ENCODE measurements around the gene SYVN1.
A peak's percentile ranks its signal among the peaks of the same experiment; 100 is the strongest.
"Not testable (repeated sequence)": the region's sequence is repeated elsewhere in the genome, so short reads cannot be mapped to it uniquely, and the experiment has no call there.

Gene SYVN1
- 47.6 to 59.8 (median 47.7) reads per million in 3 experiments for total RNA-seq

DNA sequence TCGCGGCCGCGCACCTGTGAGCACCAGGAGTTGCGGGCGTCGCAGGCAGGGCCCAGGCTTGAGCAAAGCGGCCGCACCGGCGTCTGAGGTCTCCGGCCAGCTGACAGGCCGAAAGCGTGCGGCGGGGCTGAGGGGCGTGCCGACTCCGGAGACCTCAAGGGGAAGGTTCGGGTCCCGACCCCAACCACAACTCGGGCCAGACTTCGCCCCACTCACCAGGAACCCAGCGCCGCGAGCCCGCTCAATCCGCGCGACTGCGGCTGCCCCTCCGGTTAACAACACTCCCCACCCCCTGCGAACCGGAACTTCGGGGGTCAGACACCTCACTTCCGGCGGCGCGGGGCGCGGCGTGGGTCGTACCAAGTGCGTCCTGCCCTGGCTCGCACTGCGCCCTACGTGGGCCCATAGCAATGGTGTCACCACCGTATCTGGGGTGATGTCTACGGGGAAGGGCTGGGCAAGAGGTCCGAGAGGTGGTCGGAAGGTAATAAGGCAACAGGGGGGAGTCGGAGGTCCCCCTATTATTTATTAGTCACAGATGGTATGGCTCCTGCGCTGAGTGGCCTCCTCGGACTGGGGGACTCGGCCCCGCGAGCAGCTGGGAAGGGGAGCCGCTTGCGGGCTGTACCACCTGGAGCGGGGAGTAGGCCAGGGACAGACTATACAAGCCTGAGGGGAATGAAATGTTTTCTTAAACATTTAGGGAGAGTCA is at the start of gene SYVN1:
Gene SYVN1, minus strand, starts transcription at position 280 of the 712 bp plus-strand sequence. CDS start 918 bp downstream, outside the sequence.
- peak; percentile 92 for DNase-seq

DNA sequence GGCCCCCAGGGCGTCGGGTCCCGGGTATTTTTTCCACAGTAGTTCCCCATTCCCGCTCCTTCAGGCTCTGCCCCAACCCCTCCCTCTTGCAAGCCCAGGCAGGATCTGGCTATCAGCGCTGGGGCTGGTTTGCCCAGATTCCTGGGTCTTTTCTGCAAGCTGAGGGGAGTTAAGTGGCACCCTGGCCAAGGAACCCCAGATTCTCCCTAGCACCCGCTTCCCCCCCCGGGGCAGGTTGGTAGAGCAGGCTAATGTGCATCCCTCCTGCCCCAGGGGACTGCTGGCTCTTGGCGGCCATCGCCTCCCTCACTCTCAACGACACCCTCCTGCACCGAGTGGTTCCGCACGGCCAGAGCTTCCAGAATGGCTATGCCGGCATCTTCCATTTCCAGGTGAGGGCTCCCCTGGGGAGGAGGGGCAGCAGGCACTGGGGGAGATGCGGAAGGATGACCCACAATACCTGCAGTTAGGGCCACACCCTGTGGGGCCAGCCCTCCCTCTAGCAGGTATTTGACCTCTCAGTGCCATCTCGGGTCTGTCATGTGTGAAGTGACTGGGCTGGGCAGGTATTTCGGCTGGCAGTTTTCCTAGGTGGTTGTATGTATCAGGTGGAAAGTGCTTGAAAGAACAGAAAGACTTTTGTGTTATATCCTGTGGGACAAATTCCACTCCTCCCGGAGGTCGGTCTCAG is 49.0 kb upstream of the SYVN1 start:
- no peak for DNase-seq

DNA sequence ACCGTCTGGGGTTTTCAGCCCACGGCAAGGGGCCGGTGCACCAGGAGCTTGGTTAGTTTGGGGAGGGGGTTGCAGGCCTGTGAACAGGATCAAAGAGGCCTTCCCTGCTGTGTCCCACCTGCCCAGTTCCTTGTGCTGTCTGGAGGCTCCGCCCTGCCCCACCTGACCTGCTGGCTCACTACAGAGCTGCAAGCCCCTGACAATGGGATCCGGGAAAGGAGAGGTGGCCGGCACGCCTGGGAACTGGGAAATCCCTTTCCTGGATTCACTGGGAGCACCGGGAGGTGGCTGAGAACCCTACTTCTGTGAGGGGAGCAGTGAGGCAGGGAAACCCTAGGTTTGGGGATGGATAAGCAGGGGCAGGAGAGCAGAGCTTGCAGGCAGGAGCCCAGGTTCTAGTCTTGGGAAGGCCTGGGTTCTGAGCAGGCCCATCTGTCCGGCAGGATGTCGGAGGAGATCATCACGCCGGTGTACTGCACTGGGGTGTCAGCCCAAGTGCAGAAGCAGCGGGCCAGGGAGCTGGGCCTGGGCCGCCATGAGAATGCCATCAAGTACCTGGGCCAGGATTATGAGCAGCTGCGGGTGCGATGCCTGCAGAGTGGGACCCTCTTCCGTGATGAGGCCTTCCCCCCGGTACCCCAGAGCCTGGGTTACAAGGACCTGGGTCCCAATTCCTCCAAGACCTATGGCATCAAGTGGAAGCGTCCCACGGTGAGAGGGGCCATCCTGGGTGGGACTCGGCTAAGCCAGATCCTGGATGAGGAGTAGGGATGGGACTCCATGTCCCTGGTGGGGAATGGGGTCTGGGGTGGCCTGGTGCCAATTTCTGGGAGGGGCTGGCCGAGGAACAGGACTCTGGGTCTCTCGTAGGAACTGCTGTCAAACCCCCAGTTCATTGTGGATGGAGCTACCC is 48.2 kb upstream of the SYVN1 start:
- peak; percentile 6 for DNase-seq

DNA sequence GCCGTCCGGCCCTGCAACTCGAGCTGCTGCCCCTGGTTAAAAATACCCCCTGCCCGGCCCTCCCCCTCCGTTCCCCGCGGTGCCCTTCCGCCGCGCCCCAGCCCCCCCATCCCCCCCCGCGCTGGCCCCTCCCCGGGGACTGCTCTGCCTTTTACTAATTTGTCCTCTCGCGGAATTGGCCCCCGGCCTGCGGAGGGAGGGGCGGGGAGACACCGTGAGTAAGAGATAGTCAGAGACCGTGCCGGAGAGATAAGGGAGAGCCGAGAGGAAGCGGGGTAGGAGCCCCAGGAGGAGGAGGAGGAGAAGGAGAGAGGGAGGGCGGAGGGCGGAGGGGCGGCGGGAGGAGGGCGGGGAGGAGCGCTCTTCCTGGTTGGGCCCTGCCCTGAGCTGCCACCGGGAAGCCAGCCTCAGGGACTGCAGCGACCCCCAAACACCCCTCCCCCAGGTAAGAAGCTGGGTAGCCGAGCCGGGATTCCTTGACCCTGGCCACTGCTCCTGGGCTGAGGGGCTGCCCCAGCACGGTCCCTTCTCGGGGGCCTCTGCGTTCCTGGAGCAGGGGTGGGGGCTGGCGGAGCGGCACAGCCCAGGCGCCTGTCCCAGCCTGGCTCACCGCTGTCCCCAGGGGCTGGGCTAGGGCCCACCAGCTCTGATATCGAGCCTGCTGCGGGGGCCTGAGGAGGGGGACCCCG is 47.4 kb upstream of the SYVN1 start, which contains the start of gene CAPN1:
Gene CAPN1, plus strand, starts transcription at position 360 of the 689 bp plus-strand sequence. CDS start 774 bp downstream, outside the sequence.
- DNase-seq: peak; percentile 62

DNA sequence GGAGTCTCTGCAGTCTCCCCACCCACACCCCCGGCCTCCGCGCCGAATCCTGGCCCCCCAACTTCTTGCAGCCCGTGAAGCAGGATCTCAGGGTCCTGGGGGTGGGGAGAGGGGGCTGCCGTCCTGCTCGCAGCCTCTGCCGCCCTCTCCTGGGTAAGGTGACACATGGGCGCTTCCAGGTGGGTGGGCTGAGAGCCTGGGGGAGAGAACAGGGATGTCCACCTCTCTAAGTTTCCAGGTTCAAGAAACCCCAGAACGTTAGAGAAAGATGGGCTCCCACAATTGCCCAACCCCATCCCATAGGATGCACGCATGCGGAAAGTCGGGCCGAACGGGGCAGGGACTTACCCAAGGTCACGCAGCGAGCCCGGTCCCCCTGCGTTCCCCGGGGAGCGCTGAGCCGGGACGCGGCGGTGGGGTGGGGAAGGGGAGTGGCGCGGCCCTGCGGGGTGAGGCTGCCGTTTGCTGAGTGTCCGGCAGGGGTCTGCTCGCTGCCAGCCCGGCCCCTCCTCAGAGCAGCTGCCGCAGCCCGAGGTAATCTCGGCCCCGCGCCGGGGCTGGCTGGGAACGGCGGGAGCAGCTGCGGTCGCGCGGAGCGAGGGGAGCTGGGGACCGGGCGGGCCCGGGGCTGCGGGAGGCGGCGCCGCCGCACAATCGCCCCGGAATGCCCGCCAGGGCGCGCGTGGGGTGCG is 46.7 kb upstream of the SYVN1 start:
- peak; percentile 47 for DNase-seq

DNA sequence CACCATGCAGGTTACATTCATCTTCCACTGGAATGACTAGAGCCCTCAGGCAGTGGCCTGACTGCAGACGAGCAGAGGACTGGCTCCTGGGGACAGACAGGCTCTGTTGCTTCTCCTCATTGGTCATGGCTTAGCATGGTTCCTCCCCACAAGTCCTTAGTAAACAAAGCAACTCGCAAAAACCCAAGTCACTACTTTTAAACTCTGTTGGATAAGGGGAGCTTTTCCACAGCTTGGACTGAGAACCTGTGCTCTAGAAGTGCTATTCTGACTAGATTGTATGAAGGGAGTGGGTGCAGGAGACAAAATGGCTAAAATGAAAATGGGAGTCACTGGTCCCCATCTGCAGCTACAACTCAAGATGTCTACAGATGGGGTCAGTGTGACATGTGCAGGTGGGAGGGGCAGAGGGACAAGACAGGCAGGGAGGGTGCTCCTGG is 40.3 kb upstream of the SYVN1 start:
- DNase-seq: not testable (repeated sequence)

DNA sequence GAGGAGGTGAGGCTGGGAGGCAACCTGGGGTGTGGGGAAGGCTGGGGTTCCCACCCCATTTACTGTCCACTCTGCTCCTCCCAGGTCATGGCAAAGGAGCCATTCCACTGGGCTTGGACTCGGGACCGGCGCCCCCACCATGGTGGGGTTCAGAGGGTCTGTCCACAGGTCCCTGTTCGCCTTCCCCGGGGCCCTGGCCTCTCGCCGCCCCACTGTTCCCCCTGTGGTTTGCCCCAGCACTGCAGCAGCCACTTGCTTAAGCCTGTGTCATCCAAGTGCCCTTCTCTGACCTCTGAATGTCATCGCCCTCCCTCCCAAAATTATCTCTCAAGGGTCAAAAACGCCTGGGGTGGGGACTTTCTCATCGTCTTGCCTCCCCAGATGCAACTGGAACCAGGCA is 38.3 kb upstream of the SYVN1 start:
- DNase-seq: no peak

DNA sequence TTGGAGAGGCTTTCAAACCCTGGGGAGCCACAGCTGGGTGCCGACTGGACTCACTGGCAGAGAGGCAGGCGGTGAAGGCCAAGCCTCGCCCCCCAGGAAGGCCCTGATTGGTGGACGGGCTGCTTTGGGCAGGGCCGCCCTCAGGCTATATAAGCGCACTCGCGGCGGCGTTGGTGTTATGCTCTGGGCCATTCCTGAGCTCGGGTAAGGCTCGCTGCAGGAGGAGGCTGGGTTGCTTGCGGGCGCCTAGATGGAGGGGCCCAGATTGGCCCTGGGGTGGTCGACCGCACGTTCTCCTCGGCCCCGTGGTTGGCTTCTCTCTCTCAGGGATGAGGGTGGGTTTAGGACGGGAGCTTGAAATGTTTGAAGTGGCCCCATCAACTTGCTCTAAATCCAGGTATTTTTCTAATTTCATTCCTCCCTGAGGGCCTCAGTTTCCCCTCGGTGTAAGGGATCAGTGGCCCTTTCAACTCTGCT is 35.8 kb upstream of the SYVN1 start, which contains the start of gene SPDYC:
Gene SPDYC, plus strand, starts transcription at position 176 of the 477 bp plus-strand sequence. CDS start 1,125 bp downstream, outside the sequence.
- DNase-seq: no peak

DNA sequence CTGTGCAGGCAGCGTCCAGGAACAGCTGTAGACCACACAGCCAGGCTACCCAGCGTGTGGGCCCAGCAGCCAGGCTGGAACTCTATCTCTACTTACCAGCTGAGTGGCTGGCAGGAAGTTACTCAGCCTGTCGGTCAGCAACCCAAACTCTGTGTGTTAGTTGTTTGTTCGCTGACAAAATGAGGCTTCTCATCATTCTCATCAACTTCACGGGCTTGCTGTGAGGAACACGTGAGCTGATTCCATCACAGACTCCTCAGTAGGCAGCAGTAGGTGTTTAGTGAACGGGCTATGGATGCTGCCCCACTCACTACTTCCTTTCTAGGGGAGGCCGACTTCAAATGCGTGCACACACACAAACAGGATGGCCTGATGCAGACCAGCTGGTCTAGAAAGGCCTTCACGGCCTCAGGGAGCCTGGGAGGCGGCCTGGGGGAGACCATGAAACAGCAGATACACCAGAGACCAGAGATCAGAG is 34.9 kb upstream of the SYVN1 start:
- DNase-seq: no peak

DNA sequence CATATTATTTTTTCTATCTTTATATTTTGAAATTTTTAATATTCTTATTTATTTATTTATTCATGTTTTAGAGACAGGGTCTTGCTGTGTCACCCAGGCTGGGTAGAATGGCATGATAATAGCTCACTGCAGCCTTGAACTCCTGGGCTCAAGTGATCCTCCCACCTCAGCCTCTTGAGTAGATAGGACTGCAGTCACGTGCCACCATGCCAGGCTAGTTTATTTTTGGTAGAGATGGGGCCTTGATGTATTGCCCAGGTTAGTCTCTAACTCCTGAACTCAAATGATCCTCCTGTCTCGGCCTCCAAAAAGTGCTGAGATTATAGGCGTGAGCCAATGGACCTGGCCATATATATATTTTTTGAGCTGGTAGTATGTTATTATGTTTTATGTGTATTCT is 33.3 kb upstream of the SYVN1 start:
- DNase-seq: no peak

DNA sequence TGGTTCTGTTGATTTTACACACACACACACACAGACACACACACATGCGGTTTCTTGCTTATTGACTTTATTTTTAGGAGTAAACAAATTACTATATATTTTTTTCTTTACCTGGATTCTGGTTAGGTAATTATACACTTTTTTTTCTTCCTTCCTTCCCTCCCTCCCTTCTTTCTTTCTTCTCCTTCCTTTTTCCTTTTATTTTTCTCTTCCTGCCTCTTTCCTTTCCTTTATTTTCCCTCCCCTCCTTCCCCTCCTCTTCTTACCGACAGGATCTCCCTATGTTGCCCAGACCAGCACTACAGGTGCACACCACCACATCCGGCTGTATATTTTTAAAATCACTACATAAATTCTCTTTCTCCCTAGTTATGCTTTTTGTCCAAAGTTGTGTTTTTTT is 32.6 kb upstream of the SYVN1 start:
- no peak for DNase-seq

DNA sequence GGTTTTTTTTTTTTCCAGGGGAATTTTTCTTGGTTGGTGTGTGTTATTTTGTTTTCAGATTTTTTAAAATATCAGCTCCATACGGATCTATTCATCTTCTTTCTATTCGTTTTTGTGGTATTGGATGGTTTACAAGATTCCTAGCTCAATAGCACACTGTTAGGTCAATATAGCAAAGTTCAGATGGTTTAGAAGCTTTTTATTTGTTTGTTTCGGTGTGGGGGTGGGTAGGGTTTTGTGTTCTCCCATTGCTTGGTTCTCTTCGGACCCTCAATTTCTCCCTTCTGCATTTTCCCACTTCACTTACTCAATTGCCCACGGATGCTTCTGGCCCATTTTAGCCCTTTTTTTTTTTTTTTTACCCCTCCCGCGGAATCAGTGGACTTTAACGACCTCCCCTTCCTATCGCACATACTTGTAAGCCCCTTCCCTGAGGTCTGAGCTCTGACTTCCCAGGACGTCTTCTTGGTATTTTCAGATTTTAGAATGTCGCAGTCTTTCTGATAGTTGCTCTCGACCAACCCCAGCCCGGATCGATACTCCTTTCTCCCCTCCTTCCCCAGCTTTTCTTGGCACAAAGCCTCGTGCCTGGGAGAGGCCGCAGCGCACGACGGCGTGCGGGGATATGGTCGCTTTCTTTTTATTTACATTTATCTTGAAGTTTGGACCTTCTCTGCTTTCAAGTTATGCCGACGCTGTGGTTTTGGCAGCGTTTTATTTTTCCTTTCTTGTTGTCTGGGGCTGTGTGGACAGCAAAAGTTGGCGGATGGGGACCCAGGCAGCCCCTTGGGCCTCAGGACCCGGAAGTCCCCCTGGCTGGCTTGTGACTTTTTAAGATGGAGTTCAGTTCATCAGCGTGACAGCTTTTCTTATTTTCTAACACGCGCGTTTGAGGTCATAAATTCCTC is 31.3 kb upstream of the SYVN1 start:
- DNase-seq: no peak

DNA sequence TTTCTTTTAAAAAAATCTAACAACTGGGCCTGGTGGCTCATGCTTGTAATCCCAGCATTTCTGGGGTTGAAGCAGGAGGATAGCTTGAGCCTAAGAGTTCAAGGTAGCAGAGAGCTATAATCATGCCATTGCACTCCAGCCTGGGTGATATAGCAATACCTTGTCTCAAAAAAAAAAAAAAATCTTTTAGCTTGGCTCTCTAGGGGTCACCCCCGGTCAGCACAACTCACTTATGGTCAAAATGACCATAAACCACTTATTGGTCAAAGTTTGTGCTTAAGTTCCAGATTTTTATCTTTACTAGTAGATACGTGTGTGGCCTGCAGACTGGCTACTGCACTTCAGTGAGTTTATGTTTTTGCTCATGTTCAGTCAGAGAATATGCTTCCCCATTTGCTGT is 29.4 kb upstream of the SYVN1 start:
- DNase-seq: no peak

DNA sequence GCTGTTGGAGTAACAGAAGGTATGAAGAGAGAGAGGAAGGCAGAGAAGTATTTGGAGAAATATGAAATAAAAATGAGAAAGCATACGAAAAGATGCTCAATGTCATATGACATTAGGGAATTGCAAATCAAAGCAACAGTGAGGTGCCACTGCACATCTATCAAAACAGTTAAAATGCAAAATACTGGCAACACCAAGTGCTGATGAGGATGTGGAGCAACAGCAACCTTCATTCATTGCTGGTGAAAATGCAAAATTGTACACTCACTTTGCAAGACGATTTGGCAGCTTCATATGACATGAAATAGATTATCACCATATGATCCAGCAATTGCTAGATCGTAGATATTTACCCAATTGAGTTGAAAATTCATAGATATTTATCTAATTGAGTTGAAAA is 26.3 kb upstream of the SYVN1 start:
- DNase-seq: no peak

DNA sequence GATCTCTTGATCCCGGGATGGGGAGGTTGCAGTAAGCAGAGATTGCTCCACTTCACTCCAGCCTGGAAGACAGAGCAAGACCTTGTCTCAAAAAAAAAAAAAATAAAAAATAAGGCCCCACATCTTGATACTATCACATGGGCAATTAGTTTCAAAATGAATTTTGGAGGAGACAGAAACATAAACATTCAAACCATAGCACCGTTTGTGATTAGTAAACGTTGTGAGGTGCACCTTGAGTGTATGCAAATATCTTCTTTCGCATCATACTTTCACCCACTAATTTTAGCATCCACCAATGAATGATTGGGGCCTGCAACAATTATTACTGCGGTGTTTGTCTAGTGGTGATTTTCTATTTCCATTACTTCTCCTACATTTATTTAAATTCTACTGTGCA is 24.7 kb upstream of the SYVN1 start:
- DNase-seq: no peak

DNA sequence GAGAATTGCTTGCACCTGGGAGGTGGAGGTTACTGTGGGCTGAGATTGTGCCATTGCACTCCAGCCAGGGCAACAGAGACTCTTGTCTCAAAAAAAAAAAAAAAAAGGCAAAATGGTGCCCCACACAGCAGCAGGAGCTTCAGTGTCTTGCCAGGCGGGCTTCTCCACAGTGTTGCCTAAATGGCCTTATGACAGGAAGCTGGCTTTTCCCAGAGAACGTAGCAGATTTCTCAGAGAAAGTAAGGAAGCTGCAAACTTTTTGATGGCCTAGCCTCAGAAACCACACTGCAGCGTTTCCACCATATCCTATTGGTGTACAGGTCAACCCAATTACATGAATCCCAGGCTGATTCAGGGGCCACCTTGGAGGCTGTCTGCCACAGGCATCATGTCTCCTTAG is 23.0 kb upstream of the SYVN1 start:
- no peak for DNase-seq

DNA sequence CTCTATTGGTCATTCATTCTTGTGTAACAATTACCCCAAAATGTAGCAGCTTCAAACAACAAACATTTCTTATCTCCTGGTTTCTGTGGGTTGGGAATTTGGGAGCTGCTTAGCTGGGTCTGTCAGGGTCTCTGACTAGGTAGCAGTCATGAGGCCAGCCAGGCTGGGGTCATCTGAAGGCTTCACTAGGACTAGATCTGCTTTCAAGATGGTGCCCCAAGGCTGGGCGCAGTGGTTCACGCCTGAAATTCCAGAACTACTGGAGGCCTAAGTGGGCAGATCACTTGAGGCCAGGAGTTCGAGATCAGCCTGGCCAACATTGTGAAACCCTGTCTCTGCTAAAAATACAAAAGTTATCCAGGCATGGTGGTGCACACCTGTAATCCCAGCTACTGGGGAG is 22.6 kb upstream of the SYVN1 start:
- DNase-seq: no peak

DNA sequence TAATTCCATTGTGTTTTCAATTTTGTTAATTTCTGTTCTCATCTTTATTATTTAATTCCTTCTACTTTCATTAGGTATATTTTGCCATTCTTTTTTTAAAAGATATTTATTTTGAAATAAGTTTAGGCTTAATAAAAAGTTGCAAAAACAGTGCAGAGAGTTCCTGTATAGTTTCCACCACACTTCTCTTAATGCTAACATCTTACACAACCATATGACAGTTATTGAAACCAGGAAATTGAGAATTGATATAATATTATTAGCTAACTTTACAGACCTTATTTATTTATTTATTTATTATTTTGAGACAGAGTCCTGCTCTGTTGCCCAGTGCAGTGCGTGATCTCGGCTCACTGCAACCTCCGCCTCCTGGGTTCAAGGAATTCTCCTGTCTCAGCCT is 21.9 kb upstream of the SYVN1 start:
- no peak for DNase-seq

DNA sequence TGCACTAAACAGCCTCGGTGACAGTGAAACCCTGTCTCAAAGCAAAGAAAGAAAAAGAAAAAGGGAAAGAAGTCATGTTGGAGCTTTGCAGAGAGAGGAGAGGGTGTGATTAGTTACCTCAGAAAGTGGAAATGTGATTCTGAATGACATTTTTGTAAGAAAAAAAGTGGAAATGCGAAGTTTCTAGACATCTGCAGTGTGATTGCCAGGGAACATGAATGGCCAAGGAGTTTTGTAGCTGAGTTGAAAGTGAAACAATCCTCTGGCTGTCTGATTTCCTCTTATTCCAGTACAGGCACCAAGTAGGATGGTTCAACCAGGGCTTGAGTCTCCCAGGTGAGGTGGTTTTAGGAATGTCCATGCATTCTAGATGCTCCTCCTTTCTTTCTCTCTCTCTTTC is 17.8 kb upstream of the SYVN1 start:
- DNase-seq: no peak

DNA sequence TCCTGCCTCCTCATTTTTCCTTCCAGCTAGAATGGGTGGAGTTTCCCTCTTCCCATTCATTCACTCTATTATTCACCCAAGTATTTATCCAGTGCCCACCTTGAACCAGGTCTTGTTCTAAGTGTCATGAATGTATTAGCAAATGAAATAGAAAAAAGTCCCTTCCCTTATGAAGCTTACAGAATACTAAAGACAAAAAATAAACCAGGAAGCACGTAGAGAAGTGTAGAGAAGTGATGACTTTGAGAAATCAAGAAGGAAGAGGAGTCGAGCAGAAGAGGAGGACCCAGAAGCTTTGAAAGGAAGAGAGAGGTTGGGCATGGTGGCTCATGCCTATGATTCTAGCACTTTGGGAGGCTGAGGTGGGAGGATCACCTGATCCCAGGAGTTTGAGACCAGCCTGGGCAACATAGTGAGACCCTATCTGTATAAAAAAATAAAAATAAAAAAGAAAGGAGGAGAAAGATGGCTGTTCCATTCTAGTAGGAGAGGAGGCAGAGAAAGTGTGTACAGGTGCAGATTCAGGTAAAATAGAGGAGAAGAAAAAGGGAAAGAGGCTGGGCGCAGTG is 17.1 kb upstream of the SYVN1 start:
- DNase-seq: no peak
